K562 (cell line): ENCODE measurements around the gene CFAP410. TPM values are rescaled to one million over a fixed set of nuclear protein-coding genes. Genes with fewer than 3 reads are reported as not detected.

ENCODE experiments used
- HNRNPL ChIP-seq: fragments of 200-400 bp; formaldehyde crosslinking; IDR thresholded peaks from 2 replicates; pipeline ENCODE4 v1.6.1; 2017; ENCODE audit warnings: low read depth, mild to moderate bottlenecking, low read length
- MBD2 ChIP-seq: sonication (generic); IDR thresholded peaks from 2 replicates; pipeline ENCODE4 v1.6.1; 2016; ENCODE audit warnings: low read depth, borderline replicate concordance
- MCM5 ChIP-seq: fragments of 450-650 bp; IDR thresholded peaks from 2 replicates; pipeline ENCODE4 v1.6.1; 2016; ENCODE audit warnings: low read depth
- MITF ChIP-seq: IDR thresholded peaks from 2 replicates; pipeline ENCODE4 v1.6.1; 2014; ENCODE audit warnings: antibody characterized with exemption
- PHB2 ChIP-seq: fragments of 450-650 bp; IDR thresholded peaks from 2 replicates; pipeline ENCODE4 v1.6.1; 2017; ENCODE audit warnings: low read depth
- PTTG1 ChIP-seq: fragments of 450-650 bp; IDR thresholded peaks from 2 replicates; pipeline ENCODE4 v1.6.1; 2016; ENCODE audit warnings: low read depth, mild to moderate bottlenecking, missing genetic modification characterization, missing compliant biosample characterization
- RERE ChIP-seq: sonication (generic); formaldehyde crosslinking; IDR thresholded peaks from 2 replicates; pipeline ENCODE4 v1.8.0; 2023; ENCODE audit warnings: missing genetic modification reagents, mild to moderate bottlenecking, borderline replicate concordance
- REST ChIP-seq, 2 experiments: fragments of 450-650 bp; formaldehyde crosslinking in 1 of 2; IDR thresholded peaks; 2 replicates each; pipeline versions ENCODE4 v1.4.0 to v1.6.1; 2014 to 2020; ENCODE audit warnings: mild to moderate bottlenecking in 2 of 2, borderline replicate concordance in 1 of 2, low read depth in 1 of 2
- SREBF2 ChIP-seq: sonication (generic); formaldehyde crosslinking; IDR thresholded peaks from 2 replicates; pipeline ENCODE4 v1.4.0; 2020; ENCODE audit warnings: mild to moderate bottlenecking, missing genetic modification reagents
- SRSF3 ChIP-seq: fragments of 200-400 bp; formaldehyde crosslinking; IDR thresholded peaks from 2 replicates; pipeline ENCODE4 v1.6.1; 2016; ENCODE audit warnings: mild to moderate bottlenecking, low read length, moderate library complexity; ENCODE audit not compliant: insufficient read depth
- ZBTB1 ChIP-seq: sonication (generic); formaldehyde crosslinking; IDR thresholded peaks from 2 replicates; pipeline ENCODE4 v1.8.1; 2023; ENCODE audit warnings: missing genetic modification reagents, low read depth, mild to moderate bottlenecking, borderline replicate concordance
- polyA plus RNA-seq, 8 experiments: library from polyadenylated mRNA; depleted of rRNA in 4 of 8; stranded (reverse) in 5 of 8; unstranded in 3 of 8; fragments of >200 nt; fragmentation: Nextera tagmentation in 2 of 8; fragmentation: Illumina TruSeq in 1 of 8; extraction: Ambion mirVana in 2 of 8; extraction: Trizol in 1 of 8; gene quantifications; 2 replicates each; pipeline versions ENCODE4 v1.2.1 to v1.2.3, GENCODE V29; 2011 to 2014; ENCODE audit warnings: inconsistent platforms in 1 of 8, missing spikeins in 1 of 8
- total RNA-seq, 7 experiments: library from RNA; depleted of rRNA in 6 of 7; stranded (reverse); fragments of >200 nt in 6 of 7; fragmentation: Illumina TruSeq in 2 of 7; extraction: Trizol in 2 of 7; gene quantifications; 2 replicates each; pipeline versions ENCODE4 v1.2.1 to v1.2.3, GENCODE V29; 2011 to 2021; ENCODE audit warnings: low replicate concordance in 1 of 7

Gene CFAP410
- total and polyA plus RNA-seq, 9 of the 15 experiments (the other 6 are each of a cell fraction or from before 2014, with no cell fraction given), result 0.07 to 17.3 (median 2.3) TPM

- TF ChIP-seq SRSF3, result no peak
- TF ChIP-seq HNRNPL, result no peak
- peak; percentile 74 for TF ChIP-seq MBD2
- TF ChIP-seq RERE, result no peak; the same call in 1 of the 2 replicates
- no peak for TF ChIP-seq MCM5
- no peak for TF ChIP-seq PTTG1
- no peak for TF ChIP-seq MITF
- no peak for TF ChIP-seq SREBF2 (CRISPR knock-in tag)
- TF ChIP-seq PHB2, result no peak
- TF ChIP-seq ZBTB1 (CRISPR knock-in tag), result peak; percentile 57; the same call in 1 of the 2 replicates
- no peak for TF ChIP-seq REST (IDR thresholded peaks at IDR 0.05; ENCODE audit: borderline replicate concordance)
- peak; percentile 86 for TF ChIP-seq REST (CRISPR knock-in tag; IDR thresholded peaks at IDR 0.05; ENCODE audit: low read depth)
Measured at GRCh38 chr21:44338971-44339910, at the start of gene CFAP410 (continued).
